Measurements from ENCODE around the gene ZBTB8B.

ZBTB8B gene

GRCh38 chr1:32508761-32509160, 43.9 kb downstream of the ZBTB8B start:
- no peak for DNase-seq (ENCODE audit: low spot score)

GRCh38 chr1:32509939-32510338, 45.1 kb downstream of the ZBTB8B start:
- no peak for DNase-seq (ENCODE audit: low spot score)

All from kidney tubule cell (primary cell).